Choroid plexus epithelial cell (primary cell): ENCODE measurements around the gene CMIP.
"Not testable (repeated sequence)": the region's sequence is repeated elsewhere in the genome, so short reads cannot be mapped to it uniquely, and the experiment has no call there.

Experiments used
- DNase-seq: peaks from one replicate; pipeline ENCODE4 v3.0.0-alpha.2; 2010; ENCODE audit warnings: low read depth
- H3K4me3 ChIP-seq: 2 replicates; pipeline ENCODE4 v1.5.1; 2011; ENCODE audit warnings: low read depth, mild to moderate bottlenecking, control low read depth, low read length, moderate library complexity
- TF ChIP-seq, protein P1 (sequence below): conservative IDR thresholded peaks from 2 replicates; pipeline ENCODE4 v1.5.1; 2011; ENCODE audit warnings: low read depth, mild to moderate bottlenecking, control low read depth, inconsistent platforms, low read length, moderate library complexity

The CMIP gene

DNA sequence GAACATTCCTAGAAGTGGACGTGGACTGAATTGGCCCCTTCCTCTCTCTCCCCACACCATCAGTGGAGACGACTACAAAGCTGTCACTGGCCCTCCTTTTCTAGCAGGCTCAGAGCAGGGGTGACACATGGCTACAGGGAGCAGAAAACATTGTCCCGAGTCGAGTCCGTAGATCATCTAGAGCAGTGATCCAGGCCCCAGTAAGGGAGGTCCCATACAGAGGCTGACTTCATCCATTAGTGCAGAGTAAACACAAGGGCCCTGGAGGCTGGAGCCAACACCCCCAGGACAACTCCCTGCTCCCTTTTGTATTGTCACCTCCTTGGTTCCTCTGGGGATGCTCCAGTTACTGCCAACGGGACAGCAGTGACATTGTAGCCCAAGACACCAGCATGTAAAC is 130.7 kb downstream of the CMIP start:
- TF ChIP-seq, protein P1, sequence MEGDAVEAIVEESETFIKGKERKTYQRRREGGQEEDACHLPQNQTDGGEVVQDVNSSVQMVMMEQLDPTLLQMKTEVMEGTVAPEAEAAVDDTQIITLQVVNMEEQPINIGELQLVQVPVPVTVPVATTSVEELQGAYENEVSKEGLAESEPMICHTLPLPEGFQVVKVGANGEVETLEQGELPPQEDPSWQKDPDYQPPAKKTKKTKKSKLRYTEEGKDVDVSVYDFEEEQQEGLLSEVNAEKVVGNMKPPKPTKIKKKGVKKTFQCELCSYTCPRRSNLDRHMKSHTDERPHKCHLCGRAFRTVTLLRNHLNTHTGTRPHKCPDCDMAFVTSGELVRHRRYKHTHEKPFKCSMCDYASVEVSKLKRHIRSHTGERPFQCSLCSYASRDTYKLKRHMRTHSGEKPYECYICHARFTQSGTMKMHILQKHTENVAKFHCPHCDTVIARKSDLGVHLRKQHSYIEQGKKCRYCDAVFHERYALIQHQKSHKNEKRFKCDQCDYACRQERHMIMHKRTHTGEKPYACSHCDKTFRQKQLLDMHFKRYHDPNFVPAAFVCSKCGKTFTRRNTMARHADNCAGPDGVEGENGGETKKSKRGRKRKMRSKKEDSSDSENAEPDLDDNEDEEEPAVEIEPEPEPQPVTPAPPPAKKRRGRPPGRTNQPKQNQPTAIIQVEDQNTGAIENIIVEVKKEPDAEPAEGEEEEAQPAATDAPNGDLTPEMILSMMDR: no peak
- DNase-seq: no peak
- H3K4me3 ChIP-seq: no peak overlapping the region

DNA sequence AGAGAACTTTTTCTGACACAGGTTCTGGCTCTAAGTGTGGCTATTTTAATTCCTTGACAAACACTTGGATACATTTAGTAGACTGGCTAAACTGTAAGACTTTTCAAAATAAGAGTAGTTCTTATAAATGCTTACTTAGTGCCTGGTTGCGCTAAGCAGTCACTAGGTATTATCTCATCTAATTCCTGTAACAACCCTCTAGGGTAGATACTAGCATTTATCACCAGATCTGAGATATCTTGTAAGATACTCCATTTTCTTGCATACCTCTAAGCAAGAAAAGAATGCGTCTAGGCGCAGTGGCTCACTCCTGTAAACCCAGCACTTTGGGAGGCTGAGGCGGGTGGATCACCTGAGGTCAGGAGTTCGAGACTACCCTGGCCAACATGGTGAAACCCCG is 131.2 kb downstream of the CMIP start:
- DNase-seq: no peak
- H3K4me3 ChIP-seq: no peak overlapping the region
- TF ChIP-seq, protein P1: no peak

DNA sequence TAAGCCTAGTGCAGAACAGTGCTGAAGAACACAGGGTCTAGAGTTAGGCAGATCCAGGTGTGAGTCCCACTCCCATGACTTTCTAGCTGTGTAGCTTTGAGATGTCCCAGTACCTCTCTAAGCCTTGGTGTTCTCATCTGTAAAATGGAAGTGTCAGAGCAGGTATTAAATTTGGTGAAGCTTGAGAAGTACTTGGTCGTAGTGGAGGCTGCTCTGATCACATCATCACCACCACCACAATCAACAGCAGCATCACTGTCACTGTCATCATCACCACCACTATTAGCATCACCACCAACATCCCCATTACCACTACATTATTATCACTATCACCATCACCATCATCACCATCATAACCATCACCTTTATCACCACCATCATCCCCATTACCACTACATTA is 132.1 kb downstream of the CMIP start:
- TF ChIP-seq, protein P1: no peak
- no peak overlapping the region for H3K4me3 ChIP-seq
- DNase-seq: no peak

DNA sequence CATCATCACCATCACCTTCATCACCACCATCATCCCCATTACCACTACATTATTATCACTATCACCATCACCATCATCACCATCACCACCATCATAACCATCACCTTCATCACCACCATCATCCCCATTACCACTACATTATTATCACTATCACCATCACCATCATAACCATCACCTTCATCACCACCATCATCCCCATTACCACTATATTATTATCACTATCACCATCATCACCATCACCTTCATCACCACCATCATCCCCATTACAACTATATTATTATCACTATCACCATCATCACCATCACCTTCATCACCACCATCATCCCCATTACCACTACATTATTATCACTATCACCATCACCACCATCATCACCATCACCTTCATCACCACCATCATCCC is 132.7 kb downstream of the CMIP start:
- not testable (repeated sequence) for H3K4me3 ChIP-seq, DNase-seq

DNA sequence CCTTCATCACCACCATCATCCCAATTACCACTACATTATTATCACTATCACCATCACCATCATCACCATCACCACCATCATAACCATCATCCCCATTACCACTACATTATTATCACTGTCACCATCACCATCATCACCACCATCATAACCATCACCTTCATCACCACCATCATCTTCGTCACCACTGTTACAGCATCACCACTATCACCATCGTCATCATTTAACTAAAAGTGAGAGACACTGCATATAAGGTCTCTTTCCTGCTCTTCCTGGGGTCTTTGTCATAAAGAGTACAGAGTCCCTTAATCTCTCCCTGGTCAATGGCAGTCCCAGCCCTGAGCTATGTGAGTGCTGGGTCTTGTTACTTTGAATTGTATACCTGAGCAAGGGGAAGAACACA is 133.5 kb downstream of the CMIP start:
- no peak for DNase-seq
- TF ChIP-seq, protein P1: no peak
- H3K4me3 ChIP-seq: no peak overlapping the region

DNA sequence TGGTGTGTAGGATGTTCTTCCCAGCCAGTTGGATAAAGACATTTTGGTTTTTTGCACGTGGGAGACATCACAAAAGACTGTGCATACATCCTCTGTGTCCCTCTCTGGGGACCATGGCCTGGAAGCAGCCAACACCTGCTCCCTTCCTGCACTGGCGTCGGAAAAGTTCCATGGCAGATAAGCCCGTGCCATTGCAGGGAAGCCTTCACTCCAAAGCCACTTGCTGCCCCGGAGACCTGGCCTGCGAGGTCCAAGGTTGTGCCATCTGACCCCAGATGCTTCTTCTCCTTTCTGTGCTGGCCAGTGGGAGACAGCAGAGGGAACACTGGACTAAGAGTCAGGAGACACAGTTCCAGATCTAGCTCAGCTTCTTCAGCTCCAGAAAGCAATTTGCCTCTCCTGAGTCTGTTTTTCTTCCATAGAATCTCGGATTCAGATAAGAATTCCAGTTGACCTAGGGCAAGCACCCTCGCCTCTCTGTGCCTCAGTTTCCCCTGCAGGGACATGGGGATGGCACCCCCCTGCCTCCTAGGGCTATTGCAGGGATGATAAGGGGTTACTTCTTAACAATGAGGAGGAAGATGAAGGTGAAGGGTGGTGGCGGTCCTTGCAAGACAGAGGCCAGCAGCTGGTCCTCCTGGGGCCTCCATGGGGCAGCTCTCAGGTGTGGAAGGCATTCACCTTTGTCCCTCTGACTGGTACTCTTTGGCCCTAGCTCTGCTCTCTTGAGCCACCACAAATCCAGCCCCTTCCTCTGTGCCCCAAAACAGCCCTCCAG is 134.2 kb downstream of the CMIP start:
- no peak for DNase-seq
- TF ChIP-seq, protein P1: no peak
- no peak overlapping the region for H3K4me3 ChIP-seq

DNA sequence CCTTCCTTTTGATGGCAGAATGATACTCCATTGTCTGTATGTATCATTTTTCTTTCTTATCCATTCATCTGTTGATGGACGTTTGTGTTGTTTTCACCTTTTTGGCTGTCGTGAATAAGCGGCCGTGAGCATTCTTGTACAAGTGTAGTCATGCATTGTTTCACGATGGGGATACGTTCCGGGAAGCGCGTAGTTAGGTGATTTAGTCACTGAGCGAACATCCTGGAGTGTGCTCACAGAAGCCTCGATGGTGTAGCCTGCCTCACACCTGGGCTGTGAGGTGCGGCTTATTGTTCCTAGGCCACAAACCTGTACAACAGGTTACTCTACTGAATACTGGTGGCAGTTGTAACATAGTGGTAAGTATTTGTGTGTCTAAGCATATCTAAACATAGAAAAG is 136.5 kb downstream of the CMIP start:
- no peak overlapping the region for H3K4me3 ChIP-seq

More for the DNA sequence above, 136.5 kb downstream of the CMIP start:
- TF ChIP-seq, protein P1: no peak
- DNase-seq: no peak
